GM19452 (cell line): ENCODE measurements around the gene HTR3C.

Source experiments
- ATAC-seq: cut with Tn5 transposase; IDR thresholded peaks from one replicate; pipeline ENCODE4 v1.9.1; 2021; ENCODE audit not compliant: unreplicated experiment

The HTR3C gene

DNA sequence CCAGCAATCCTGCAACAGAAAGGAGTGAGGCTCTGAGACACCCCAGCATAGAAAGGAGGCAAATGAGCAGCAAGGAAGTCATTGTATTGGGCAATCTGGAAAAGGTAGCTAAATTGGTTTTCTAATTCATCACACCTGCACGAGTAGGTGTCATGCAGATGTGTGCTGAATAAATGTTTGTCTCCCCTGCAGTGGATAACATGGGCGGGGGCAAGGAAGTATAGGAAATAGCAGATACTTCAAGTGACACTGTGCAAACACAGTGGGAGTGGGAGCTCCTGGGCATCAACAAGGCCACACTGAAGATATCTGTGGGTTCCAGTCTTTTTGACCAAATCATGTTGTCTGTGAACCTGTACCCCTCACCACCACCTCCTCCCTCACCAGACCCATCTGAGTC, 29.6 kb downstream of the HTR3C start:
- ATAC-seq = no peak

DNA sequence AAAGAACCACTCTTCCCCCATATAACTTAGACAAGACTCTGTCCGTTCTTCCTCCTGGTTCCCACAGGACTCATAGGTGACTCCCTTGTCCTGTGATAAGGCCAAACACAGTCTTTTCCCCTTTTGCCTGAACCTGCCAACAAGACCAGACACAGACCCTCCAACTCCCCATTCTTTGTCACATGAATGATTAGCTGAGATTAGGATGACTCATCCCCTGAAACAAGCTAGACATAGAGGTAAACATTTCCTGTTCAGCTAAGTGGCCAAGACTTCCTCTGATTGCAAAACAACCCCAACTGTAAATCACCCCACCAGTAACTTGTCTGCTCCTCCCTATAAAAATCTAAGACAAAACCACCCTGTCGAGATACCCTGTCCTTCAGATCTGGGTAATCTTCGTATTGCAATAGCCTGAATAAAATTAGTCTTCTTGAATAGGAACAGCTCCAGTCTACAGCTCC, 32.6 kb downstream of the HTR3C start:
- ATAC-seq = no peak

DNA sequence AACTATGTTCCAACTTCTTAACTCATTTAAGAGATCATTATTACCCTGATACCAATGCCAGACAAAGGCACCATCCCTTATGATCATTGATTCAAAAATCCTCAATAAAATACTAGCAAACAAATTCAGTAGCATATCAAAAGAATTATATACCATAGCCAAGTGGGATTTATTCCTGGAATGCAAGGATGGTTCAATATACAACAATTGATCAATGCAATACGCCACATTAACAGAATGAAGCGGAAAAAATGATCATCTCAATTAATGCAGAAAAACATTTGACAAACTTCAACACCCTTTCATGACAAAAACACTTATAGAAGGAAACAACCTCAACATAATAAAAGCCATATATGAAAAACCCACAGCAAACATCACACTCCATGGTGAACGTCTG, 39.4 kb downstream of the HTR3C start:
- no peak for ATAC-seq

DNA sequence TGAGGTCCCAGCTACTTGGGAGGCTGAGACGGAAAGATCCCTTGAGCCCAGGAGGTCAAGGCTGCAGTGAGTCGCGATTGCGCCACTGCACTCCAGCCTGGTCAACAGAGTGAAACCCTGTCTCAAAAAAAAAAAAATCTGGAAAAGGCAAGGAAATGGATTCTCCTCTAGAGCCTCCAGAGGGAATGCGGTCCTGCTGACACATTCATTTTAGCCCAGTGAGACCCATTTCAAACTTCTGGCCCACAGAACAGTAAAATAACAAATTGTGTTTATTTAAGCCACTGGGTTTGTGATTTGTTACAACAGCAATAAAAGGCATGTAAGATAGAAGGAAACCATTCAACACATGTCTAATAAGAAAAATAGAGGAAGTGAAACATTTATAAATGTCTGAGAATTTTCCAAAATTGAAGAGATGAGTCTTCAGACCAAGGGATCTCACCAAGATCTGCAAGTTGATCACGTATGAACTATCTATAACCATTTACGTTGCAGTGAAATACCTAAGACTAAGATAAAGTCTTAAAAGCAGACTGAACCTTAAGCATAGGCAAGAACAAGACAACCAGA, 44.0 kb downstream of the HTR3C start, which contains the start of gene HTR3E:
HTR3E (plus strand) TSS at position 254 of the 573 bp plus-strand sequence. CDS start 466 bp downstream, outside the sequence.
- no peak for ATAC-seq

DNA sequence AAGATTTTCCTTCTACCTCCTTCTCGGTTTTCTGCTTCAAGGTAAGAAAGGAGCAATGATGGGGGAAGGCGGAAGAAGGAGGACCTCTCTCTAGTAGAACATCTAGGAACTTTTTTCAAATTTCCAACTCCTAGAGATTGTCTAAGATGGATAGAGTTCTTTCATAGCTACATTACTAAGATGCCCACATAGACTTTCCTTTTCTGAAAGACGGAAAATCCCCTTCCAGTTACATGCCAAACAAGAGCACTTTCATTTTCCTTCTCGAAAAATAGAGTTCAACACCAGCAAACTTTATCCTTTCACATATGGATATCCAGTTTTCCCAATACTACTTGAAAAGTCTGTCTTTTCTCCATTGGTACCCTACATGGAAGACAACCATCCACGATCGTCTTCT, 44.7 kb downstream of the HTR3C start:
- ATAC-seq = no peak

DNA sequence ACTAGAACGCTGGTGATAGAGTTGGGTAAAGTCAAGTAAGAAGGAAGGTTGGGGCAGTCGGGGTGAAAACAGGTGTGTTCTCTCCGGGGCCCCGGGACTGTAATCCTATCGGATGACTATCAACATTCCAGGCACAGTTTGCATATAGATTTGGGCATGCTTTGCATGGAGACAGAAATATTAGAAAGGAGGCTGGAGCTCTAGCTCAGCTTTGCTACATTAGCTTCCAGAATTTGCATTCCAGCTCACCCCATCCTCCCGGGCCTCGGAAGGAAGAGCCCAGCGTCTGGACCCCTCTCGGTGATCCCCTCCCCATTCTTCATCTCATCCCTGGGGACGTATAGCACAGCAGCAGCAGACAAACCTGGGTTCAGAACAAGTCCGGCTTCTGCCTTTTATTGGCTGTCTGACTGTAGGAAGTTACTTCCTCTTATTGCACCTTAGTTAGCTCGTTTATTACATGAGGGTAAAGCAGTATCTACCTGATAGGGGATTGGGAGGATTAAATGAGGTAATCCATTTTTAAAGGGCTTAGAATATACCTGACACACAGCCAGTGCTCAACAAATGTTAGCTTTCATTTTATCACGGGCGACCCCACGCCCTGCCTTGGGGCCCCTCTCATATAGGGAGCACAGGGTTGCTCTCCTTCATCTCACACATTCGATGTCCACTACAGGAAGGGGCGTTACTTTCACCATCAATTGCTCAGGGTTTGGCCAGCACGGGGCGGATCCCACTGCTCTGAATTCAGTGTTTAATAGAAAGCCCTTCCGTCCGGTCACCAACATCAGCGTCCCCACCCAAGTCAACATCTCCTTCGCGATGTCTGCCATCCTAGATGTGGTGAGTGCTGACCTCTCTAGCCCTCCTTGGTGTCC, 47.2 kb downstream of the HTR3C start:
- ATAC-seq = no peak
